ENCODE results near the gene RFC2.

GRCh38 chr7:74226633-74227032 lies 27.6 kb downstream of the RFC2 start:
- TF ChIP-seq EZH2phosphoT487 (IDR thresholded peaks at IDR 0.05; ENCODE audit: borderline replicate concordance) (no peak), CTCF (conservative IDR thresholded peaks at IDR 0.05; ENCODE audit: low read length) (no peak)

Measured in Loucy (cell line).